Posterior vena cava (tissue), 2 donors: ENCODE data around the gene MAD1L1. TPM values are rescaled to one million over a fixed set of nuclear protein-coding genes. Genes with fewer than 3 reads are reported as not detected.

ENCODE experiments used
- DNase-seq: peaks from one replicate; pipeline ENCODE4 v3.0.0-alpha.2; 2020; ENCODE audit warnings: low spot score
- intact Hi-C, 2 donors: fragments of 100-400 bp; cut with DNase I; formaldehyde crosslinking; loops; one replicate each; pipeline versions ENCODE4 v1.14.1 to v1.14.2; 2022 to 2023
- total RNA-seq, 2 donors: library from RNA; stranded (reverse); fragmentation: NEBNext Ultra II Directional; extraction: Animal tissue kit (Norgen Biotek cat#: 25700); gene quantifications; one replicate each; pipeline ENCODE4 v1.2.1, GENCODE V29; 2021
- donor health status: DM: yes; HTN: yes; CAD: no.
- donor health status: DM: yes; HTN: yes; CAD: no.

The MAD1L1 gene
- total RNA-seq, 2 donors from 2014 or later, result 17.3 to 24.7 TPM

GRCh38 chr7:2209146-2209960, 23.4 kb downstream of the MAD1L1 start:
- peak; percentile 88 for DNase-seq
- intact Hi-C loops, result loop anchor here (10.0 kb wide), 2 partner anchors 535 to 625 kb away; partner anchors contain the start of gene ELFN1 (in 1 of the 2)

- intact Hi-C loops, result loop anchor here (10.0 kb wide), 2 partner anchors 534 to 624 kb away; partner anchors contain the start of gene ELFN1 (in 1 of the 2)
- DNase-seq, result no peak
Measured at GRCh38 chr7:2208712-2209111, 24.0 kb downstream of the MAD1L1 start.

GRCh38 chr7:2205036-2205780, 27.5 kb downstream of the MAD1L1 start:
- DNase-seq, result peak; percentile 54
- intact Hi-C loops, result loop anchor here (10.0 kb wide), 2 partner anchors 530 to 620 kb away; partner anchors contain the start of gene ELFN1 (in 1 of the 2)

GRCh38 chr7:2204446-2204845, 28.3 kb downstream of the MAD1L1 start:
- intact Hi-C loops, result loop anchor here (10.0 kb wide), 2 partner anchors 530 to 620 kb away; partner anchors contain the start of gene ELFN1 (in 1 of the 2)
- DNase-seq, result no peak

- intact Hi-C loops, result loop anchor here (10.0 kb wide), 2 partner anchors 529 to 619 kb away; partner anchors contain the start of gene ELFN1 (in 1 of the 2)
- peak; percentile 35 for DNase-seq
Measured at GRCh38 chr7:2203766-2204300, 28.9 kb downstream of the MAD1L1 start.

GRCh38 chr7:2202901-2203765, 29.6 kb downstream of the MAD1L1 start:
- DNase-seq, result peak; percentile 74
- intact Hi-C loops, result loop anchor here (10.0 kb wide), 2 partner anchors 528 to 618 kb away; partner anchors contain the start of gene ELFN1 (in 1 of the 2)

- DNase-seq, result peak; percentile 63
- intact Hi-C loops, result loop anchor here (10.0 kb wide), 2 partner anchors 528 to 618 kb away; partner anchors contain the start of gene ELFN1 (in 1 of the 2)
Measured at GRCh38 chr7:2202361-2202761, 30.4 kb downstream of the MAD1L1 start.

GRCh38 chr7:2201686-2202360, 30.9 kb downstream of the MAD1L1 start:
- intact Hi-C loops, result loop anchor here (10.0 kb wide), 2 partner anchors 527 to 617 kb away; partner anchors contain the start of gene ELFN1 (in 1 of the 2)
- DNase-seq, result peak; percentile 75

- intact Hi-C loops, result loop anchor here (10.0 kb wide), 2 partner anchors 526 to 616 kb away; partner anchors contain the start of gene ELFN1 (in 1 of the 2)
Measured at GRCh38 chr7:2201128-2201527, 31.6 kb downstream of the MAD1L1 start.

GRCh38 chr7:2200584-2200980, 32.2 kb downstream of the MAD1L1 start:
- intact Hi-C loops, result loop anchor here (10.0 kb wide), 2 partner anchors 526 to 616 kb away; partner anchors contain the start of gene ELFN1 (in 1 of the 2)
- peak; percentile 63 for DNase-seq

More at GRCh38 chr7:2201128-2201527, 31.6 kb downstream of the MAD1L1 start:
- DNase-seq, result peak; percentile 41

- DNase-seq, result peak; percentile 56
- intact Hi-C loops, result loop anchor here (10.0 kb wide), 2 partner anchors 525 to 615 kb away; partner anchors contain the start of gene ELFN1 (in 1 of the 2)
Measured at GRCh38 chr7:2199956-2200583, 32.7 kb downstream of the MAD1L1 start.

GRCh38 chr7:2199528-2199927, 33.2 kb downstream of the MAD1L1 start:
- no peak for DNase-seq
- intact Hi-C loops, result no loop called here

GRCh38 chr7:2198760-2199159, 34.0 kb downstream of the MAD1L1 start:
- no peak for DNase-seq
- intact Hi-C loops, result no loop called here

- no peak for DNase-seq
- intact Hi-C loops, result no loop called here
Measured at GRCh38 chr7:2198206-2198605, 34.5 kb downstream of the MAD1L1 start.

- no peak for DNase-seq
- intact Hi-C loops, result no loop called here
Measured at GRCh38 chr7:2197436-2198155, 35.1 kb downstream of the MAD1L1 start.
